Measurements from ENCODE around the gene CSMD2. TPM values are rescaled to one million over a fixed set of nuclear protein-coding genes. Genes with fewer than 3 reads are reported as not detected.

Gene CSMD2
- total RNA-seq, 1 donor from 2014 or later: not detected

GRCh38 chr1:33721301-33721815, 443.7 kb downstream of the CSMD2 start:
- no peak for DNase-seq (ENCODE audit: low read depth)

GRCh38 chr1:33719771-33720670, 445.0 kb downstream of the CSMD2 start:
- no peak for DNase-seq (ENCODE audit: low read depth)

- no peak for DNase-seq (ENCODE audit: low read depth)
Observed at GRCh38 chr1:33719326-33719725, 445.7 kb downstream of the CSMD2 start.

- no peak for DNase-seq (ENCODE audit: low read depth)
Observed at GRCh38 chr1:33718186-33718585, 446.8 kb downstream of the CSMD2 start.

GRCh38 chr1:33716976-33717688, 447.9 kb downstream of the CSMD2 start:
- no peak for DNase-seq (ENCODE audit: low read depth)

- no peak for DNase-seq (ENCODE audit: low read depth)
Observed at GRCh38 chr1:33715195-33715811, 449.7 kb downstream of the CSMD2 start.

GRCh38 chr1:33714421-33714820, 450.6 kb downstream of the CSMD2 start:
- no peak for DNase-seq (ENCODE audit: low read depth)

GRCh38 chr1:33713058-33713877, 451.8 kb downstream of the CSMD2 start:
- DNase-seq (ENCODE audit: low read depth): no peak

- DNase-seq (ENCODE audit: low read depth): no peak
Observed at GRCh38 chr1:33712186-33712585, 452.8 kb downstream of the CSMD2 start.

GRCh38 chr1:33711511-33711910, 453.5 kb downstream of the CSMD2 start:
- no peak for DNase-seq (ENCODE audit: low read depth)

- DNase-seq (ENCODE audit: low read depth): no peak
Observed at GRCh38 chr1:33710967-33711366, 454.1 kb downstream of the CSMD2 start.

GRCh38 chr1:33709783-33710718, 455.0 kb downstream of the CSMD2 start:
- DNase-seq (ENCODE audit: low read depth): no peak

- no peak for DNase-seq (ENCODE audit: low read depth)
Observed at GRCh38 chr1:33709174-33709782, 455.8 kb downstream of the CSMD2 start.

- no peak for DNase-seq (ENCODE audit: low read depth)
Observed at GRCh38 chr1:33706634-33707255, 458.3 kb downstream of the CSMD2 start.

GRCh38 chr1:33703464-33703863, 461.6 kb downstream of the CSMD2 start:
- DNase-seq (ENCODE audit: low read depth): no peak

- no peak for DNase-seq (ENCODE audit: low read depth)
Observed at GRCh38 chr1:33698361-33699035, 466.5 kb downstream of the CSMD2 start.

- no peak for DNase-seq (ENCODE audit: low read depth)
Observed at GRCh38 chr1:33697816-33698215, 467.2 kb downstream of the CSMD2 start.

GRCh38 chr1:33696962-33697361, 468.1 kb downstream of the CSMD2 start:
- no peak for DNase-seq (ENCODE audit: low read depth)
